Neural progenitor cell (in vitro differentiated cells): ENCODE data around the gene SNX5. TPM values are rescaled to one million over a fixed set of nuclear protein-coding genes. Genes with fewer than 3 reads are reported as not detected.

Experiments
- DNase-seq: peaks from one replicate; pipeline ENCODE4 v3.0.0-alpha.2; 2016; ENCODE audit warnings: low spot score
- H2AFZ ChIP-seq: fragments of 200-600 bp; sonication (generic); replicated peaks from 2 replicates; pipeline ENCODE4 v1.6.1; 2016; ENCODE audit warnings: antibody characterized with exemption
- H3F3A ChIP-seq: fragments of 200-600 bp; sonication (generic); 2 replicates; pipeline ENCODE4 v1.6.1; 2016; ENCODE audit warnings: antibody characterized with exemption, low read depth
- H3K27ac ChIP-seq: fragments of 200-600 bp; sonication (generic); 2 replicates; pipeline ENCODE4 v1.5.1; 2016; ENCODE audit warnings: mild to moderate bottlenecking
- H3K27me3 ChIP-seq: fragments of 200-600 bp; sonication (generic); 2 replicates; pipeline ENCODE4 v1.6.1; 2016; ENCODE audit warnings: mild to moderate bottlenecking, moderate library complexity
- H3K36me3 ChIP-seq: fragments of 200-600 bp; sonication (generic); 2 replicates; pipeline ENCODE4 v1.5.1; 2016
- H3K4me1 ChIP-seq: fragments of 200-600 bp; sonication (generic); 2 replicates; pipeline ENCODE4 v1.6.1; 2016; ENCODE audit warnings: mixed run types
- H3K4me2 ChIP-seq: fragments of 200-600 bp; sonication (generic); 2 replicates; pipeline ENCODE4 v1.6.1; 2016
- H3K4me3 ChIP-seq: fragments of 200-600 bp; sonication (generic); 2 replicates; pipeline ENCODE4 v1.5.1; 2016
- H3K79me2 ChIP-seq: fragments of 200-600 bp; sonication (generic); 2 replicates; pipeline ENCODE4 v1.6.1; 2016; ENCODE audit warnings: low read depth
- H3K9ac ChIP-seq: fragments of 200-600 bp; sonication (generic); 2 replicates; pipeline ENCODE4 v1.6.1; 2016
- H3K9me3 ChIP-seq: fragments of 200-600 bp; sonication (generic); 2 replicates; pipeline ENCODE4 v1.5.1; 2016; ENCODE audit warnings: low read depth
- H4K20me1 ChIP-seq: fragments of 200-600 bp; sonication (generic); 2 replicates; pipeline ENCODE4 v1.6.1; 2016; ENCODE audit warnings: low read depth
- H3K27ac Mint-ChIP-seq: 3 replicates; pipeline ENCODE4 v1.8.0; 2021; ENCODE audit warnings: mixed read lengths
- H3K27me3 Mint-ChIP-seq: 2 replicates; pipeline ENCODE4 v1.8.0; 2022; ENCODE audit warnings: low read depth, mild to moderate bottlenecking, inconsistent platforms, moderate library complexity, mixed read lengths; ENCODE audit not compliant: insufficient read depth
- H3K36me3 Mint-ChIP-seq: 3 replicates; pipeline ENCODE4 v1.8.0; 2021; ENCODE audit warnings: mixed read lengths
- H3K4me1 Mint-ChIP-seq: 3 replicates; pipeline ENCODE4 v1.8.0; 2021; ENCODE audit warnings: mixed read lengths
- H3K4me3 Mint-ChIP-seq: 3 replicates; pipeline ENCODE4 v1.8.0; 2021; ENCODE audit warnings: mild to moderate bottlenecking, moderate library complexity, mixed read lengths
- H3K9me3 Mint-ChIP-seq: 3 replicates; pipeline ENCODE4 v1.8.0; 2020; ENCODE audit warnings: mixed read lengths
- EZH2 ChIP-seq: fragments of 200-600 bp; sonication (generic); IDR thresholded peaks from 2 replicates; pipeline ENCODE4 v1.6.1; 2017; ENCODE audit warnings: antibody characterized with exemption, mild to moderate bottlenecking, moderate library complexity
- EZH2phosphoT487 ChIP-seq: fragments of 200-600 bp; sonication (generic); IDR thresholded peaks from 2 replicates; pipeline ENCODE4 v1.6.1; 2017; ENCODE audit warnings: antibody characterized with exemption
- total RNA-seq: library from RNA; depleted of rRNA; stranded (reverse); fragments of >200 nt; gene quantifications from 2 replicates; pipeline ENCODE4 v1.2.3, GENCODE V29; 2015; ENCODE audit warnings: low replicate concordance
- TF ChIP-seq, protein P1 (sequence below): fragments of 200-600 bp; sonication (generic); IDR thresholded peaks from 2 replicates; pipeline ENCODE4 v1.5.1; 2017; ENCODE audit warnings: antibody characterized with exemption, mild to moderate bottlenecking

SNX5 gene
- total RNA-seq, 1 donor from 2014 or later = 226 TPM

DNA sequence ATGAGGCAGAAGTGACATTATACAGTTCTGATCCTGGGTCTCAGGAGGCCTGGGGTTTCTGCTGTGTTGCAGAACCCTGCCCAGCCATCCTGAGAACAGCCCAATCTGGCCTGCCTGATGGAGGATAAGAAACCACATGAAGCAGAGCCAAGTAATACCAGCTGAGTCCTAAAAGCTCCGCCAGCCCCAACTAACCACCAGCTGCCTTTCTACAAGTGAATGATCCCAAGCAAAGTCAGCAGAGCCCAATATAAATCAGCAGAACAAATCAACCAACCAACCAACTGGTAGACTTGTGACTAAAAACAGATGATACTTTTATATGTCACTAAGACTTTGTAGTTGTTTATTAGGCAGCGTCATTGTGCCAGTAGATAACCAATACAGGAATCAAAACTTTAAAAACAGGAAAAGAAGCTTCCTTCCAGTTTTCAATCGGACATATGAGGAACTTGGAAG is 52.1 kb downstream of the SNX5 start:
- H3K9me3 Mint-ChIP-seq = no peaks in the 10 kb centered on the region
- H3K4me1 ChIP-seq = no peaks in the 10 kb centered on the region
- H3K9ac ChIP-seq = no peak overlapping the region
- no peak overlapping the region for H3K27ac ChIP-seq
- H2AFZ ChIP-seq = no peak overlapping the region
- H3K4me1 Mint-ChIP-seq = peaks cover 1% of the 10 kb centered on the region
- H3K4me3 Mint-ChIP-seq = no peak overlapping the region
- no peak for DNase-seq
- H3K27ac Mint-ChIP-seq = no peak overlapping the region
- no peaks in the 10 kb centered on the region for H4K20me1 ChIP-seq
- no peaks in the 10 kb centered on the region for H3K79me2 ChIP-seq
- no peaks in the 10 kb centered on the region for H3K36me3 ChIP-seq
- H3K4me3 ChIP-seq = no peak overlapping the region
- H3F3A ChIP-seq = no peaks in the 10 kb centered on the region
- no peak for TF ChIP-seq EZH2
- TF ChIP-seq, protein P1, sequence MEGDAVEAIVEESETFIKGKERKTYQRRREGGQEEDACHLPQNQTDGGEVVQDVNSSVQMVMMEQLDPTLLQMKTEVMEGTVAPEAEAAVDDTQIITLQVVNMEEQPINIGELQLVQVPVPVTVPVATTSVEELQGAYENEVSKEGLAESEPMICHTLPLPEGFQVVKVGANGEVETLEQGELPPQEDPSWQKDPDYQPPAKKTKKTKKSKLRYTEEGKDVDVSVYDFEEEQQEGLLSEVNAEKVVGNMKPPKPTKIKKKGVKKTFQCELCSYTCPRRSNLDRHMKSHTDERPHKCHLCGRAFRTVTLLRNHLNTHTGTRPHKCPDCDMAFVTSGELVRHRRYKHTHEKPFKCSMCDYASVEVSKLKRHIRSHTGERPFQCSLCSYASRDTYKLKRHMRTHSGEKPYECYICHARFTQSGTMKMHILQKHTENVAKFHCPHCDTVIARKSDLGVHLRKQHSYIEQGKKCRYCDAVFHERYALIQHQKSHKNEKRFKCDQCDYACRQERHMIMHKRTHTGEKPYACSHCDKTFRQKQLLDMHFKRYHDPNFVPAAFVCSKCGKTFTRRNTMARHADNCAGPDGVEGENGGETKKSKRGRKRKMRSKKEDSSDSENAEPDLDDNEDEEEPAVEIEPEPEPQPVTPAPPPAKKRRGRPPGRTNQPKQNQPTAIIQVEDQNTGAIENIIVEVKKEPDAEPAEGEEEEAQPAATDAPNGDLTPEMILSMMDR = no peak
- no peak for TF ChIP-seq EZH2phosphoT487
- no peaks in the 10 kb centered on the region for H3K9me3 ChIP-seq
- no peaks in the 10 kb centered on the region for H3K27me3 ChIP-seq
- H3K27me3 Mint-ChIP-seq = peaks cover 6% of the 10 kb centered on the region
- H3K36me3 Mint-ChIP-seq = no peaks in the 10 kb centered on the region
- no peak overlapping the region for H3K4me2 ChIP-seq

DNA sequence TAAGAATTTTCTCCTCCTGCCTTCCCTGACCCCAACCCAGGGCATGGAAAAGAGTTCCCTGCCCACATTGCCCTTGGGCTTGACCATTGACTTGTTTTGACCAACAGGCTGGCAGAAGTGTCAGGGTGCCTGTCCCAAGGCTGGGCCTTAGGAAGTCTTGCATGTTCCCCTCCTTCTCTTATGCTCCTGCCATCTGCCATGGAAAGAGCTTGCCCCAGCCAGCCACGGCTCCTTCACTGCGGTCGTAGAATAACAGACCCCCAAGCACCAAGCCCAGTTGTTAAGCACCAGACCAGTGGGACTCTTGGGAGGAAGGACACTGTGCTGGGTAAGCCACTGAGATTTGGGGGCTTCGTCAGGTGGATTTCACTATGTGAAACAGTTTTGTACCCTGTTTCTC is 53.6 kb downstream of the SNX5 start:
- no peaks in the 10 kb centered on the region for H3K79me2 ChIP-seq
- H2AFZ ChIP-seq = no peak overlapping the region
- H4K20me1 ChIP-seq = no peaks in the 10 kb centered on the region
- H3K4me3 ChIP-seq = no peak overlapping the region
- H3K4me1 ChIP-seq = no peaks in the 10 kb centered on the region
- H3K9me3 Mint-ChIP-seq = no peaks in the 10 kb centered on the region
- no peaks in the 10 kb centered on the region for H3K27me3 ChIP-seq
- H3K36me3 ChIP-seq = no peaks in the 10 kb centered on the region
- DNase-seq = no peak
- H3K4me2 ChIP-seq = no peak overlapping the region
- no peaks in the 10 kb centered on the region for H3K36me3 Mint-ChIP-seq
- no peaks in the 10 kb centered on the region for H3F3A ChIP-seq
- H3K27me3 Mint-ChIP-seq = peaks cover 6% of the 10 kb centered on the region
- no peak overlapping the region for H3K27ac ChIP-seq
- no peaks in the 10 kb centered on the region for H3K9me3 ChIP-seq
- H3K4me3 Mint-ChIP-seq = no peak overlapping the region
- no peak for TF ChIP-seq EZH2
- TF ChIP-seq, protein P1 = no peak
- no peak for TF ChIP-seq EZH2phosphoT487
- H3K27ac Mint-ChIP-seq = no peak overlapping the region
- H3K9ac ChIP-seq = no peak overlapping the region
- peaks cover 13% of the 10 kb centered on the region for H3K4me1 Mint-ChIP-seq

DNA sequence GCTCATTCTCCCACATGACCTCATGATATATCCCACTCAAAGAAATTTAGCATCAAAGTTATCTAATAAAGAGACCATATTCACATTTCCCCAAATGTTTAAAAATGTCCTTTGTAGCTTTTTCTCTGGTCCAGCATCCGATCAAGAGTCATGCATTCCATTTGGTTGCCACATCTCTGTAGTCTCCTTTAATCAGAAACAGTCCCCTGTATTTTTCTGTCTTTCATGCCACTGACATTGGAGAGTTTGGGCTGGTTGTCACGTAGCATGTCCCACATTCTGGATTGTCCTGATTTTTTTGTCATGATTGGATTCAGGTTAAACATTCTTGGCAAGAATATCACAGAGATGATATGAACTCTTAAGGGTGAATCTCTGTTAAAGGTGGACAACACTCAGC is 55.7 kb downstream of the SNX5 start:
- Mint-ChIP-seq H3K4me1 (peaks cover 23% of the 10 kb centered on the region), H3K9me3 (no peaks in the 10 kb centered on the region), H3K27me3 (no peaks in the 10 kb centered on the region), H3K36me3 (no peaks in the 10 kb centered on the region), H3K27ac (no peak overlapping the region), H3K4me3 (no peak overlapping the region)
- no peak overlapping the region for H3K4me3 ChIP-seq
- H3F3A ChIP-seq = no peaks in the 10 kb centered on the region
- H3K27ac ChIP-seq = no peak overlapping the region
- H3K36me3 ChIP-seq = no peaks in the 10 kb centered on the region
- H2AFZ ChIP-seq = no peak overlapping the region
- H3K4me2 ChIP-seq = no peak overlapping the region
- TF ChIP-seq, protein P1 = no peak
- TF ChIP-seq EZH2 (no peak), EZH2phosphoT487 (no peak)
- no peaks in the 10 kb centered on the region for H3K9me3 ChIP-seq
- no peaks in the 10 kb centered on the region for H3K79me2 ChIP-seq
- DNase-seq = no peak
- H3K9ac ChIP-seq = no peak overlapping the region
- no peaks in the 10 kb centered on the region for H4K20me1 ChIP-seq
- H3K4me1 ChIP-seq = no peaks in the 10 kb centered on the region
- H3K27me3 ChIP-seq = no peaks in the 10 kb centered on the region
